HepG2 (cell line): Measurements from ENCODE around the gene NT5DC2. TPM values are rescaled to one million over a fixed set of nuclear protein-coding genes. Genes with fewer than 3 reads are reported as not detected.

Source experiments
- ATAC-seq: fragments of 200-7000 bp; cut with Tn5 transposase; 3 replicates; pipeline ENCODE4 v1.9.1; 2020; ENCODE audit warnings: mild to moderate bottlenecking, moderate library complexity
- BruUV-seq: library from RNA; stranded (reverse); fragments of 400-500 nt; replicated peaks from 2 replicates; lab custom pipeline; 2021; lab: Mats Ljungman, UMichigan
- CTCF ChIA-PET: fragments of 300-600 bp; formaldehyde crosslinking; extraction: SDS; loops from one replicate; lab custom pipeline; 2021; ENCODE audit warnings: low total read pairs, inconsistent platforms, low intra/inter-chr PET ratio; lab: Yijun Ruan, JAX
- POLR2A ChIA-PET: fragments of 350-600 bp; sonication (Branson Sonifier 250); formaldehyde crosslinking; loops from one replicate; lab custom pipeline; 2020; ENCODE audit warnings: antibody characterized with exemption, inconsistent platforms; lab: Yijun Ruan, JAX
- DNase-seq: peaks from one replicate; pipeline ENCODE4 v3.0.0-alpha.2; 2015; ENCODE audit warnings: low spot score
- FAIRE-seq: peaks from 3 replicates; lab custom pipeline; 2011; peaks lifted over from hg19 to GRCh38; lab: Jason Lieb, UNC
- H2AFZ ChIP-seq: one replicate; pipeline ENCODE4 v1.6.1; 2011; ENCODE audit warnings: low read length, inconsistent platforms
- H3K27ac ChIP-seq: fragments of 300-600 bp; 3 replicates; pipeline ENCODE4 v1.8.0; 2011; ENCODE audit warnings: mixed run types, mild to moderate bottlenecking, mixed read lengths, low read length, inconsistent platforms; ENCODE audit not compliant: insufficient read depth; ENCODE audit errors: extremely low read length
- H3K27me3 ChIP-seq, 2 experiments: fragments of 200-600 bp in 1 of 2; 2 replicates in 1 of 2; 3 replicates in 1 of 2; pipeline versions ENCODE4 v1.6.0 to v1.8.0; 2011; ENCODE audit warnings: low read length in 2 of 2, mild to moderate bottlenecking in 2 of 2, moderate library complexity in 2 of 2, inconsistent platforms in 1 of 2; ENCODE audit not compliant: insufficient read depth in 2 of 2, control insufficient read depth in 1 of 2
- H3K36me3 ChIP-seq, 2 experiments: fragments of 200-600 bp in 1 of 2; replicated peaks in 1 of 2; 2 replicates in 1 of 2; 3 replicates in 1 of 2; pipeline versions ENCODE4 v1.5.1 to v1.8.0; 2011; ENCODE audit warnings: low read length in 2 of 2, inconsistent platforms in 1 of 2; ENCODE audit not compliant: insufficient read depth in 2 of 2, control insufficient read depth in 1 of 2
- H3K4me1 ChIP-seq: 2 replicates; pipeline ENCODE4 v1.5.1; 2012; ENCODE audit warnings: low read length, inconsistent platforms; ENCODE audit not compliant: insufficient read depth
- H3K4me2 ChIP-seq: 2 replicates; pipeline ENCODE4 v1.6.0; 2011; ENCODE audit warnings: low read depth, low read length, inconsistent platforms
- H3K4me3 ChIP-seq, 3 experiments: fragments of 200-600 bp in 1 of 3; sonication (generic), shearing (Covaris generic) in 1 of 3; replicated peaks in 1 of 3; 2 replicates each; pipeline ENCODE4 v1.5.1; 2011 to 2016; ENCODE audit warnings: low read length in 3 of 3, inconsistent platforms in 2 of 3, low read depth in 2 of 3, mild to moderate bottlenecking in 2 of 3, control low read depth in 1 of 3, mixed read lengths in 1 of 3; ENCODE audit not compliant: insufficient read depth in 1 of 3
- H3K79me2 ChIP-seq: one replicate; pipeline ENCODE4 v1.6.1; 2011; ENCODE audit warnings: low read length, inconsistent platforms; ENCODE audit not compliant: insufficient read depth
- H3K9ac ChIP-seq: 2 replicates; pipeline ENCODE4 v1.6.0; 2011; ENCODE audit warnings: mild to moderate bottlenecking, low read depth, low read length, inconsistent platforms; ENCODE audit not compliant: insufficient read depth
- H3K9me3 ChIP-seq: 2 replicates; pipeline ENCODE4 v1.5.1; 2012; ENCODE audit warnings: mild to moderate bottlenecking, low read length
- H4K20me1 ChIP-seq: 2 replicates; pipeline ENCODE4 v1.6.0; 2011; ENCODE audit warnings: inconsistent platforms, mild to moderate bottlenecking, low read length, moderate library complexity; ENCODE audit not compliant: insufficient read depth
- BCLAF1 ChIP-seq: fragments of 450-650 bp; IDR thresholded peaks from 2 replicates; pipeline ENCODE4 v1.6.1; 2017; ENCODE audit warnings: mild to moderate bottlenecking
- FOXK1 ChIP-seq: sonication (generic); formaldehyde crosslinking; IDR thresholded peaks from 2 replicates; pipeline ENCODE4 v1.4.0; 2020; ENCODE audit warnings: low read depth, missing genetic modification reagents, borderline replicate concordance
- KDM5B ChIP-seq: sonication (generic); formaldehyde crosslinking; IDR thresholded peaks from 2 replicates; pipeline ENCODE4 v1.4.0; 2020; ENCODE audit warnings: missing genetic modification reagents, mild to moderate bottlenecking, borderline replicate concordance
- SIX1 ChIP-seq: sonication (generic); formaldehyde crosslinking; IDR thresholded peaks from 2 replicates; pipeline ENCODE4 v1.4.0; 2020; ENCODE audit warnings: missing genetic modification reagents, borderline replicate concordance
- SRSF9 ChIP-seq: fragments of 200-400 bp; formaldehyde crosslinking; IDR thresholded peaks from 2 replicates; pipeline ENCODE4 v1.6.1; 2018; ENCODE audit warnings: borderline replicate concordance, mild to moderate bottlenecking, low read depth, low read length; ENCODE audit not compliant: insufficient read depth, poor library complexity, severe bottlenecking
- TBX3 ChIP-seq: fragments of 450-650 bp; IDR thresholded peaks from 2 replicates; pipeline ENCODE4 v1.6.1; 2017; ENCODE audit warnings: antibody characterized with exemption, mild to moderate bottlenecking, inconsistent platforms, borderline replicate concordance
- ZNF256 ChIP-seq: sonication (generic); formaldehyde crosslinking; conservative IDR thresholded peaks from 2 replicates; pipeline ENCODE4 v1.4.0; 2020; ENCODE audit warnings: missing genetic modification reagents
- ZNF446 ChIP-seq: sonication (generic); formaldehyde crosslinking; IDR thresholded peaks from 2 replicates; pipeline ENCODE4 v1.5.0; 2020; ENCODE audit warnings: mild to moderate bottlenecking, missing genetic modification reagents
- whole genome bisulfite sequencing: methylation state at CpG from one replicate; pipeline ENCODE4 v1.1.6; 2017; ENCODE audit warnings: low lambda C conversion rate; 5-methylcytosine and 5-hydroxymethylcytosine counted together
- in situ Hi-C: cut with HindIII; loops from 2 replicates; pipeline ENCODE4 v1.10.0; 2017; ENCODE audit warnings: low pct_unique_long_range_greater_than_20kb; ENCODE audit not compliant: extremely low pct_ligation_motif_present
- intact Hi-C: fragments of 100-400 bp; cut with micrococcal nuclease; formaldehyde crosslinking; loops from one replicate; pipeline ENCODE4 v1.10.0; 2022; ENCODE audit not compliant: unreplicated experiment
- polyA plus RNA-seq, 8 experiments: library from polyadenylated mRNA; depleted of rRNA in 3 of 8; stranded (reverse) in 7 of 8; unstranded in 1 of 8; fragments of >200 nt; fragmentation: Illumina TruSeq in 4 of 8; extraction: Trizol in 4 of 8; gene quantifications; 2 replicates each; pipeline versions ENCODE4 v1.2.1 to v1.2.3, GENCODE V29; 2011 to 2016; ENCODE audit warnings: low read depth in 4 of 8, missing spikeins in 1 of 8, mixed read lengths in 1 of 8; ENCODE audit not compliant: insufficient read depth in 1 of 8
- total RNA-seq, 5 experiments: library from RNA; depleted of rRNA; stranded (reverse); fragments of >200 nt; fragmentation: Illumina TruSeq; extraction: Trizol; gene quantifications; 2 replicates each; pipeline ENCODE4 v1.2.3, GENCODE V29; 2016; ENCODE audit warnings: low read depth in 1 of 5

NT5DC2 gene
- total and polyA plus RNA-seq, 2 of the 13 experiments (the other 11 are each of a cell fraction or from before 2014, with no cell fraction given), result 131 to 240 TPM

GRCh38 chr3:52572221-52572620 lies 38.6 kb upstream of the NT5DC2 start:
- H3K9me3 ChIP-seq, result no peaks in the 10 kb centered on the region
- 87% methylated on average over 6 of the region's 6 CpGs for WGBS
- ATAC-seq (no peak), FAIRE-seq (no peak), DNase-seq (no peak)
- H3K4me2 ChIP-seq, result no peak overlapping the region
- peaks cover 3 to 13% of the 10 kb centered on the region in 2 experiments; a peak in 4 of 5 replicates for H3K36me3 ChIP-seq
- POLR2A ChIA-PET, result no interaction called here
- no peak overlapping the region for H3K4me3 ChIP-seq
- intact Hi-C loops, result no loop called here
- BruUV-seq, result no TSS peak
- H3K79me2 ChIP-seq, result no peaks in the 10 kb centered on the region
- no peaks in the 10 kb centered on the region for H3K4me1 ChIP-seq
- TF ChIP-seq SIX1 (CRISPR knock-in tag) (no peak), SRSF9 (no peak), TBX3 (no peak), BCLAF1 (no peak), ZNF256 (no peak), KDM5B (no peak), ZNF446 (CRISPR knock-in tag) (no peak), FOXK1 (CRISPR knock-in tag) (no peak)
- CTCF ChIA-PET, result no interaction called here
- H3K27ac ChIP-seq, result no peak overlapping the region
- H2AFZ ChIP-seq, result no peak overlapping the region
- H3K27me3 ChIP-seq, result no peaks in the 10 kb centered on the region
- in situ Hi-C loops, result no loop called here
- no peak overlapping the region for H3K9ac ChIP-seq
- no peaks in the 10 kb centered on the region for H4K20me1 ChIP-seq
